Transverse colon (tissue), 4 donors: ENCODE measurements around the gene HOTAIR. TPM values are rescaled to one million over a fixed set of nuclear protein-coding genes. Genes with fewer than 3 reads are reported as not detected.

Experiments used
- DNase-seq: peaks from one replicate; pipeline ENCODE4 v3.0.0-alpha.2; 2019
- H3K27ac ChIP-seq, 4 donors: fragments of 200-600 bp; sonication (generic); 2 replicates each; pipeline ENCODE4 v1.5.1; 2016 to 2018; ENCODE audit warnings: inconsistent platforms in 4 of 4
- H3K27me3 ChIP-seq: fragments of 200-600 bp; sonication (generic); 2 replicates; pipeline ENCODE4 v1.5.1; 2017; ENCODE audit warnings: inconsistent platforms
- H3K36me3 ChIP-seq, 4 donors: fragments of 200-600 bp; sonication (generic); 2 replicates each; pipeline ENCODE4 v1.5.1; 2017 to 2019; ENCODE audit warnings: inconsistent platforms in 4 of 4
- H3K4me1 ChIP-seq, 4 donors: fragments of 200-600 bp; sonication (generic); 2 replicates each; pipeline ENCODE4 v1.5.1; 2017 to 2020; ENCODE audit warnings: inconsistent platforms in 4 of 4
- H3K4me3 ChIP-seq, 4 donors: fragments of 200-600 bp; sonication (generic); 1 replicate in 1 of 4; 2 replicates in 3 of 4; pipeline versions ENCODE4 v1.5.1 to v1.6.1; 2017 to 2019; ENCODE audit warnings: inconsistent platforms in 4 of 4
- H3K9me3 ChIP-seq, 2 donors: fragments of 200-600 bp; sonication (generic); 2 replicates each; pipeline ENCODE4 v1.5.1; 2017 to 2019; ENCODE audit warnings: inconsistent platforms in 2 of 2
- CTCF ChIP-seq, 5 experiments: fragments of 200-600 bp in 3 of 5; fragments of 450-650 bp in 2 of 5; sonication (generic) in 3 of 5; IDR thresholded peaks; 1 replicate in 2 of 5; 2 replicates in 3 of 5; pipeline ENCODE4 v1.5.1; 2016 to 2017; ENCODE audit warnings: antibody characterized with exemption in 5 of 5, inconsistent platforms in 3 of 5, mild to moderate bottlenecking in 2 of 5, moderate library complexity in 1 of 5
- EP300 ChIP-seq: sonication (generic); formaldehyde crosslinking; IDR thresholded peaks from one replicate; pipeline ENCODE4 v1.6.1; 2017; ENCODE audit warnings: antibody characterized with exemption, low read depth
- POLR2A ChIP-seq: fragments of 450-650 bp; IDR thresholded peaks from one replicate; pipeline ENCODE4 v1.6.1; 2016; ENCODE audit warnings: antibody characterized with exemption, mild to moderate bottlenecking, moderate library complexity
- POLR2AphosphoS5 ChIP-seq, 3 donors: sonication (generic); formaldehyde crosslinking; IDR thresholded peaks; one replicate each; pipeline ENCODE4 v1.6.1; 2016; ENCODE audit warnings: antibody characterized with exemption in 3 of 3
- WGBS, 2 donors: methylation state at CpG; one replicate each; pipeline ENCODE4 v1.1.5; 2018; ENCODE audit warnings: low coverage in 1 of 2; 5-methylcytosine and 5-hydroxymethylcytosine counted together
- in situ Hi-C, 4 donors: fragments of 200-750 bp; cut with MboI; loops; one replicate each; pipeline versions ENCODE4 v1.15.0 to v1.15.1; 2017; ENCODE audit warnings: low sequenced_read_pairs in 3 of 4, low pct_ligation_motif_present in 1 of 4, low pct_unique_long_range_greater_than_20kb in 1 of 4
- intact Hi-C: fragments of 100-400 bp; cut with DNase I; formaldehyde crosslinking; loops from one replicate; pipeline ENCODE4 v1.15.1; 2023; ENCODE audit warnings: low total_unique reads
- total RNA-seq, 4 donors: library from RNA; depleted of rRNA; stranded (reverse); fragments of >200 nt; gene quantifications; one replicate each; pipeline ENCODE4 v1.1.0, GENCODE V29; 2016

Gene HOTAIR
- total RNA-seq, 4 donors from 2014 or later, result not detected

DNA sequence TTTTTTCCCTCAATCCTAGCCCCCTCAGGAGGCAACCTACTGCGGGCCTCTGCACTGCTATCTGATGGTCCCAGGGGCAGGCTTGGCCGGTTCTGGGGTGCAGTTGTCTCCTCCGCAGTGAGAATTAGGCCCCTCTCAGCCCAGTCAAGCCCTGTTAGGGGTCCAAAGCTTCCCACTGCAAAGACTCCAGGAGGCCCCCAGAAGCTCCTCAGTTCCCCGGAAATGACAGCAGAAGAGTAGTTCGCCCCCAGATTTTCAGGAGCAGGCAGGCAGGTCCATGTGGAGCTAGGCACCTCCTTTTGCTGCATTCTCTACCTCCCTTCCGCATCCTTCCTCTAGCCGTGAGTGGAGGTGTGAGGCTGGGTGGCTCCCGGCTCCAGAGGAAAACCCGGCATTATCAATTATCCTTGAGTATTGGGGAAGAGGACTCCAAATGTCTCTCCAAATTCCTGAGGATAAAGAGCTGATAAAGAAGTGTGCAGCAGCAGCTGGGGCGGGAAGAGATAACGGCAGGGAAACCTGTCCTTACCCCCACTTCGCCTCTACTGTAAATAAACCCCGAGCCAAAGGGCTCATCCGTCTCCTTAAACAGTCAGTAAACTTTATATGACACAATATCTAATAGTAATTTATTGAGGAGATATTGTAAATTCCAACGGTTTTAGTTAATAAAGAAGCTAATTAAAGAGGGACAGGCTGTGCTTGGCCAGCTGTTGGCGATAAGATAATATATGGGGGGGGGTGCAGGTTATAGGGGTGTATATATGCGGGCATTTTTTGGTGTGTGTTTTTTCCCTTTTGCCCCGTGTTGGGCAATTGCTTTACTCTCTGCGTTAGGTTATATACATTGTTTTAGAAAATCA lies 20.7 kb downstream of the HOTAIR start:
- in situ Hi-C loops (no loop called here), intact Hi-C loops (no loop called here)
- TF ChIP-seq POLR2AphosphoS5 (IDR thresholded peaks at IDR 0.05), result no peak
- no peak for TF ChIP-seq CTCF (IDR thresholded peaks at IDR 0.05)
- TF ChIP-seq POLR2A, result no peak
- TF ChIP-seq EP300, result no peak
- 6 to 12% methylated on average over 11 to 17 of the region's 19 CpGs for WGBS, 2 donors
- no peak for DNase-seq
- H3K4me3 ChIP-seq, result no peak overlapping the region
- H3K9me3 ChIP-seq, result no peaks in the 10 kb centered on the region
- no peak overlapping the region for H3K27ac ChIP-seq
- H3K4me1 ChIP-seq, result peaks cover 0 to 3% (median 0%) of the 10 kb centered on the region in 4 donors
- no peaks in the 10 kb centered on the region for H3K36me3 ChIP-seq
- peaks cover 100% of the 10 kb centered on the region for H3K27me3 ChIP-seq

- 14 to 25% methylated on average over 6 to 38 of the region's 38 CpGs for WGBS, 2 donors
- Histone ChIP-seq H3K9me3 (no peaks in the 10 kb centered on the region), H3K27me3 (peaks cover 100% of the 10 kb centered on the region), H3K27ac (no peak overlapping the region), H3K36me3 (no peaks in the 10 kb centered on the region), H3K4me3 (no peak overlapping the region), H3K4me1 (peaks cover 0 to 3% (median 0%) of the 10 kb centered on the region in 4 donors)
- no peak for TF ChIP-seq POLR2AphosphoS5 (IDR thresholded peaks at IDR 0.05)
- TF ChIP-seq EP300, result no peak
- no peak for TF ChIP-seq CTCF (IDR thresholded peaks at IDR 0.05)
- intact Hi-C loops (no loop called here), in situ Hi-C loops (no loop called here)
- DNase-seq, result no peak
Measured at GRCh38 chr12:53952871-53953734, 21.7 kb downstream of the HOTAIR start.

DNA sequence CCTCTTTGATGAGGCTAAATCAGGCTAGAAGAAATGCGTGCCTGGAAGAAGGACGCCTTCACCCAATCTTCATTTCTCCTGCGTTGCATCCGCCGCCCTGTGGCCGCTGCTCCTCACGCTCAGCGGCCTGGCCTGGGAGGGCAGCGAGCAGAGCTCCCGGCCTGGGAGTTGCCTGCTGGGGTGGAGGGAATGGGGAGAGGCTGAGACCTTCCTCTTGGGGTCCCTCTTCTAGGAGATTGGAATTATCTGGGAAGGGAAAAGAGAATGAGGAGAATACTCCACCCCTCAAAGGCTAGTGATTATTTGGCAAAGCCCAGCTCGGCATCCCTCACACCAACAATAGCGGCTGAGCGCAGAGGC lies 22.4 kb downstream of the HOTAIR start:
- TF ChIP-seq POLR2AphosphoS5 (IDR thresholded peaks at IDR 0.05) (no peak), CTCF (IDR thresholded peaks at IDR 0.05) (no peak), EP300 (no peak), POLR2A (no peak)
- no peak overlapping the region for H3K27ac ChIP-seq
- intact Hi-C loops (no loop called here), in situ Hi-C loops (no loop called here)
- 22% methylated on average over 13 of the region's 13 CpGs; no CpG with 5 or more reads in 1 of the 2 donors for WGBS, 2 donors
- H3K36me3 ChIP-seq, result no peaks in the 10 kb centered on the region
- no peak overlapping the region for H3K4me3 ChIP-seq
- peaks cover 100% of the 10 kb centered on the region for H3K27me3 ChIP-seq
- DNase-seq, result no peak
- H3K4me1 ChIP-seq, result peaks cover 0 to 3% (median 0%) of the 10 kb centered on the region in 4 donors
- H3K9me3 ChIP-seq, result no peaks in the 10 kb centered on the region
